Stomach (tissue), 4 donors: ENCODE results near the gene CPNE9.

Experiments used
- CTCF ChIP-seq, 7 experiments: fragments of 450-650 bp in 4 of 7; fragments of 200-600 bp in 3 of 7; sonication (generic) in 3 of 7; IDR thresholded peaks; one replicate each; pipeline ENCODE4 v1.5.1; 2016 to 2019; ENCODE audit warnings: antibody characterized with exemption in 7 of 7, control low read depth in 2 of 7, mild to moderate bottlenecking in 1 of 7
- EP300 ChIP-seq: sonication (generic); formaldehyde crosslinking; IDR thresholded peaks from one replicate; pipeline ENCODE4 v1.6.1; 2017; ENCODE audit warnings: antibody characterized with exemption
- POLR2A ChIP-seq, 4 donors: fragments of 450-650 bp; IDR thresholded peaks; one replicate each; pipeline ENCODE4 v1.6.1; 2016; ENCODE audit warnings: antibody characterized with exemption in 4 of 4, control low read depth in 2 of 4, mild to moderate bottlenecking in 1 of 4, moderate library complexity in 1 of 4
- POLR2AphosphoS5 ChIP-seq, 3 donors: sonication (generic); formaldehyde crosslinking; IDR thresholded peaks; one replicate each; pipeline ENCODE4 v1.6.1; 2016; ENCODE audit warnings: antibody characterized with exemption in 3 of 3

- TF ChIP-seq CTCF (IDR thresholded peaks at IDR 0.05) (no peak), EP300 (no peak), POLR2A (IDR thresholded peaks at IDR 0.05) (no peak), POLR2AphosphoS5 (IDR thresholded peaks at IDR 0.05) (no peak)
Measured at GRCh38 chr3:9692416-9692815, 11.2 kb upstream of the CPNE9 start.
